ENCODE data around the gene MFSD2A. TPM values are rescaled to one million over a fixed set of nuclear protein-coding genes. Genes with fewer than 3 reads are reported as not detected.

Gene MFSD2A
- total RNA-seq, 1 experiment from 2014 or later, result 8.0 TPM

- Histone ChIP-seq H3K27me3 (ENCODE audit: insufficient read depth, low read length) (no peaks in the 10 kb centered on the region), H3K79me2 (ENCODE audit: insufficient read depth, low read length) (no peaks in the 10 kb centered on the region), H3K27ac (ENCODE audit: low read depth, low read length) (no peak overlapping the region), H2AFZ (ENCODE audit: low read depth, low read length, poor library complexity, severe bottlenecking) (peak overlapping the region; percentile 48), H3K4me2 (ENCODE audit: low read length) (no peak overlapping the region), H4K20me1 (ENCODE audit: insufficient read depth) (no peaks in the 10 kb centered on the region), H3K4me3 (replicated peaks in 1 of 2; ENCODE audit: low read depth in 1 of 2, low read length in 2 of 2) (no peak overlapping the region), H3K9ac (ENCODE audit: low read length) (no peak overlapping the region), H3K36me3 (ENCODE audit: control insufficient read depth in 1 of 2, insufficient read depth in 2 of 2, low read length in 2 of 2) (no peaks in the 10 kb centered on the region), H3K9me2 (ENCODE audit: insufficient read depth) (no peaks in the 10 kb centered on the region), H3K4me1 (ENCODE audit: control insufficient read depth in 1 of 2, insufficient read depth in 2 of 2, low read length in 2 of 2) (peaks cover 6 to 12% of the 10 kb centered on the region in 2 experiments; a peak in 3 of 4 replicates), H3K9me3 (ENCODE audit: control insufficient read depth in 1 of 2, insufficient read depth in 1 of 2, low read depth in 1 of 2, low read length in 2 of 2) (no peaks in the 10 kb centered on the region)
- CTCF ChIA-PET, result interaction anchor here (0.9 to 1.1 kb wide), 2 partner anchors 57 to 74 kb away, joined by 3 to 7 read pairs; no protein-coding TSS in a partner anchor
- ATAC-seq (no peak), DNase-seq (ENCODE audit: low read depth, low spot score) (no peak)
- TF ChIP-seq YY1 (IDR thresholded peaks at IDR 0.05; ENCODE audit: extremely low read depth, insufficient replicate concordance, low read depth, low read length) (no peak), EZH2phosphoT487 (IDR thresholded peaks at IDR 0.05; ENCODE audit: borderline replicate concordance) (no peak), POLR2AphosphoS5 (IDR thresholded peaks at IDR 0.05; ENCODE audit: low read depth, low read length) (no peak), CBX3 (IDR thresholded peaks at IDR 0.05; ENCODE audit: low read depth) (no peak), ELF1 (IDR thresholded peaks at IDR 0.05; ENCODE audit: borderline replicate concordance, low read depth) (no peak), JUND (IDR thresholded peaks at IDR 0.05) (no peak), FOSL1 (IDR thresholded peaks at IDR 0.05; ENCODE audit: low read depth) (no peak), ZNF274 (IDR thresholded peaks at IDR 0.05; ENCODE audit: low read depth, low read length) (no peak), CTCF (IDR thresholded peaks at IDR 0.05 in 2 of 3, conservative IDR thresholded peaks at IDR 0.05 in 1 of 3; ENCODE audit: borderline replicate concordance in 1 of 3, insufficient read depth in 1 of 3, low read depth in 2 of 3, low read length in 2 of 3) (no peak), SIN3A (IDR thresholded peaks at IDR 0.05; ENCODE audit: low read depth) (no peak), REST (IDR thresholded peaks at IDR 0.05; ENCODE audit: low read depth) (no peak), ZFX (IDR thresholded peaks at IDR 0.05) (no peak), RAD21 (IDR thresholded peaks at IDR 0.05; ENCODE audit: low read depth) (no peak), EZH2 (IDR thresholded peaks at IDR 0.05) (no peak), MAX (IDR thresholded peaks at IDR 0.05) (no peak), ZBTB33 (IDR thresholded peaks at IDR 0.05; ENCODE audit: extremely low read depth, insufficient replicate concordance, low read length) (no peak), POLR2A (IDR thresholded peaks at IDR 0.05; ENCODE audit: borderline replicate concordance, extremely low read depth, insufficient read depth, insufficient read length) (no peak), SP1 (IDR thresholded peaks at IDR 0.05; ENCODE audit: low read depth) (no peak), ATF3 (IDR thresholded peaks at IDR 0.05) (no peak)
- RAD21 ChIA-PET (ENCODE audit: low non-redundant PET in 1 of 2, low total read pairs in 2 of 2, uncharacterized antibody in 2 of 2, unreplicated experiment in 2 of 2), result no interaction called here
- intact Hi-C loops (cut with micrococcal nuclease), result no loop called here
- BruUV-seq (replicated peaks), result no TSS peak
- POLR2A ChIA-PET, result no interaction called here
These were observed 21.8 kb downstream of the MFSD2A start for GRCh38 chr1:39976732-39977131.
